Skeletal muscle satellite cell (primary cell): ENCODE results near the gene KCNH1.

Experiments
- H3K27me3 ChIP-seq: 2 replicates; pipeline ENCODE4 v1.7.0; 2013; ENCODE audit warnings: low read length; ENCODE audit not compliant: control insufficient read depth, insufficient read depth
- H3K36me3 ChIP-seq: 2 replicates; pipeline ENCODE4 v1.7.0; 2013; ENCODE audit warnings: mild to moderate bottlenecking, control low read depth, low read length; ENCODE audit not compliant: insufficient read depth
- H3K4me1 ChIP-seq: 2 replicates; pipeline ENCODE4 v1.7.0; 2013; ENCODE audit warnings: low read length; ENCODE audit not compliant: control insufficient read depth, insufficient read depth
- H3K4me2 ChIP-seq: 2 replicates; pipeline ENCODE4 v1.7.0; 2013; ENCODE audit warnings: mild to moderate bottlenecking, low read length
- H3K4me3 ChIP-seq: 2 replicates; pipeline ENCODE4 v1.7.0; 2013; ENCODE audit warnings: low read length
- H3K9ac ChIP-seq: 2 replicates; pipeline ENCODE4 v1.7.0; 2013; ENCODE audit warnings: mild to moderate bottlenecking, low read depth, low read length, moderate library complexity
- H3K9me3 ChIP-seq: replicated peaks from 2 replicates; pipeline ENCODE4 v1.7.0; 2013; ENCODE audit warnings: mild to moderate bottlenecking, control low read depth, low read length

KCNH1 gene

DNA sequence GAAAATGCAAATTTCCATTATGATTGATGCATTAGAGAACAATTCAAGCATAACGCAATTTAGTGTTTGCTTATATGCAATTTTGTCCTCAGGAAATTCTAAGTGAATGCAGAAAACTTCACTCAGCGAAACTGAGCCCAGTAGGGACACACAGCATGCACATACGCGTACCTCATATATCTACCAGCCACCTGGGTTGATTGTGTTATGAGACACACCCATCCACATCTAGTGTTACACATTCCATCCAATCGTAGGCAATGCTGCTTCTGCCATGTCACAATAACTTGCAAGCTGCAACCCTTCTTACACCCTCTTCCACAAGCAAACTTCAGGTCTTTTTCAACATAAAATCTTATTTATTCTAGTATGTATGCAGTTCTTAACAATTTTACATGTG, 492.4 kb downstream of the KCNH1 start:
- Histone ChIP-seq H3K27me3 (no peaks in the 10 kb centered on the region), H3K36me3 (no peaks in the 10 kb centered on the region), H3K4me3 (no peak overlapping the region), H3K4me1 (no peaks in the 10 kb centered on the region), H3K9me3 (no peaks in the 10 kb centered on the region), H3K9ac (no peak overlapping the region), H3K4me2 (no peak overlapping the region)

DNA sequence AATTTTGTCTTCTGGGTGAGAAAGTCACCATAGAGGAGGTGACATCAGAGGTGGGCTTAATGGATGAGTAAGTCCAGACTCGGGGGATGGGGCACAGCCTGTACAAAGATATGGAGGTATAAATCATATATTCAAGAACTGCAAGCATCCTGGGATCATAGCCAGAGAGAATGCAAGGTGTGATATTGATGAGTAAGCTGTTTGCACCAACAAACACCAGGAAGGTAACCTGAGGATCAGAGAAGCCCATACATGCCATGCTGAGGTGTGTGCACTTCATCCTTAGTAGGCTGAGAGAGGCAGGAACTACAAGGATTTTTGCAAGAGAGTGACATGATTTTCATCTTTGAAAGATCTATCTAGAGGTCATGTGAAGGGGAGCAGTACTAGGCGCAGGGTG, 498.8 kb downstream of the KCNH1 start:
- Histone ChIP-seq H3K4me2 (no peak overlapping the region), H3K9ac (no peak overlapping the region), H3K27me3 (no peaks in the 10 kb centered on the region), H3K9me3 (no peaks in the 10 kb centered on the region), H3K4me3 (no peak overlapping the region), H3K36me3 (no peaks in the 10 kb centered on the region), H3K4me1 (no peaks in the 10 kb centered on the region)

DNA sequence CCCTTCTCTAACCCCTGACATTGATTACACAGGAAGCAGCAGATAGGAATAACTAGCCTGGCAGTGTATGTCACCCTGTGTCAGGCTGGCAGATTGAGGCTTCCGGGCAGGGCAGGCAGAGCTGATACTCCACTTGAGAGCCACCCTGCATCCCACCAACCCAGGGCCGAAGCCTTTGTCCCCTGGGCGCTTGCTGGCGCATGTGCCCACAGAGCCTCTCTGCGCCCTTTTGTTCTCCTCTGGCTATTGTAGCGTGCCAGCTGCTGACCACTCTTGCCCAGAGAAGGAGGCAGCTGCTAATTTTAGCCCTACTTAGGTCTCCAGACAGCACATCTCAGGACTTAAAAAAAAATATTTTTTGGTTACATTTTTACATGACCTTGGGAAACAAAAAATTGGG, 500.3 kb downstream of the KCNH1 start:
- no peaks in the 10 kb centered on the region for H3K9me3 ChIP-seq

DNA sequence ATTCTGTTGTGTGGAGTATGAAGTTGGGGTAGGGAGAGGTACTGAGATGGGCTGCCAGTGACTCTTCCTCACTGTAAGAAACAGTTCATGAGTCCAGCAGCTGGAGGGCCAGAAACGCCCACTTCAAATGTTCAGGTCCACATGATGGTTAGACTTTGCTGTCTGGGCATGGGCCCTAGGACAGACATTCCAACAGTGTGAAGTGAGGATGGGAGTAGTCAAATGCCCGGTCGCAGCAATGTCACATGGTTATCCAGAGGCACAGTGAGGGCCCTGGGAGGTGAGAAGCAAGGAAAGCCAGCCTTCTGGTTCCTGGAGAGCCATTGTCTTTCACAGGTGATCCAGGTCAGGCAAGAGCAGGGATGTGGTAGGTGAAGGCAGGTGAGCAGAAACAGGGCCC, 500.8 kb downstream of the KCNH1 start:
- Histone ChIP-seq H3K4me1 (no peaks in the 10 kb centered on the region), H3K9ac (no peak overlapping the region), H3K4me2 (no peak overlapping the region), H3K9me3 (no peaks in the 10 kb centered on the region), H3K4me3 (no peak overlapping the region), H3K27me3 (no peaks in the 10 kb centered on the region), H3K36me3 (no peaks in the 10 kb centered on the region)

More for the DNA sequence above, 500.3 kb downstream of the KCNH1 start:
- Histone ChIP-seq H3K9ac (no peak overlapping the region), H3K4me2 (no peak overlapping the region), H3K36me3 (no peaks in the 10 kb centered on the region), H3K4me1 (no peaks in the 10 kb centered on the region), H3K27me3 (no peaks in the 10 kb centered on the region), H3K4me3 (no peak overlapping the region)

- no peak overlapping the region for H3K9ac ChIP-seq
- no peaks in the 10 kb centered on the region for H3K4me1 ChIP-seq
- no peaks in the 10 kb centered on the region for H3K27me3 ChIP-seq
- H3K4me2 ChIP-seq: no peak overlapping the region
- H3K36me3 ChIP-seq: no peaks in the 10 kb centered on the region
- H3K9me3 ChIP-seq: no peaks in the 10 kb centered on the region
- H3K4me3 ChIP-seq: no peak overlapping the region
These were observed 502.5 kb downstream of the KCNH1 start for GRCh38 chr1:210631399-210631798.

- Histone ChIP-seq H3K27me3 (no peaks in the 10 kb centered on the region), H3K9ac (no peak overlapping the region), H3K4me2 (no peak overlapping the region), H3K4me1 (no peaks in the 10 kb centered on the region), H3K36me3 (no peaks in the 10 kb centered on the region), H3K4me3 (no peak overlapping the region), H3K9me3 (no peaks in the 10 kb centered on the region)
These were observed 504.7 kb downstream of the KCNH1 start for GRCh38 chr1:210629276-210629675.

- no peaks in the 10 kb centered on the region for H3K9me3 ChIP-seq
- H3K4me1 ChIP-seq: no peaks in the 10 kb centered on the region
- H3K27me3 ChIP-seq: no peaks in the 10 kb centered on the region
- no peaks in the 10 kb centered on the region for H3K36me3 ChIP-seq
- no peak overlapping the region for H3K4me2 ChIP-seq
- no peak overlapping the region for H3K9ac ChIP-seq
- no peak overlapping the region for H3K4me3 ChIP-seq
These were observed 506.2 kb downstream of the KCNH1 start for GRCh38 chr1:210627755-210628154.
